VCaP (cell line): Measurements from ENCODE around the gene C6orf62.
"Not testable (repeated sequence)": the region's sequence is repeated elsewhere in the genome, so short reads cannot be mapped to it uniquely, and the experiment has no call there.

Experiments used
- H3K27ac ChIP-seq: fragments of 450-650 bp; 2 replicates; pipeline ENCODE4 v1.5.1; 2017
- TF ChIP-seq, protein P1 (sequence below): fragments of 450-650 bp; conservative IDR thresholded peaks from 2 replicates; pipeline ENCODE4 v1.5.1; 2017; ENCODE audit warnings: mild to moderate bottlenecking, moderate library complexity

C6orf62 gene

GRCh38 chr6:24752503-24752902 lies 33.5 kb upstream of the C6orf62 start:
- TF ChIP-seq, protein P1, sequence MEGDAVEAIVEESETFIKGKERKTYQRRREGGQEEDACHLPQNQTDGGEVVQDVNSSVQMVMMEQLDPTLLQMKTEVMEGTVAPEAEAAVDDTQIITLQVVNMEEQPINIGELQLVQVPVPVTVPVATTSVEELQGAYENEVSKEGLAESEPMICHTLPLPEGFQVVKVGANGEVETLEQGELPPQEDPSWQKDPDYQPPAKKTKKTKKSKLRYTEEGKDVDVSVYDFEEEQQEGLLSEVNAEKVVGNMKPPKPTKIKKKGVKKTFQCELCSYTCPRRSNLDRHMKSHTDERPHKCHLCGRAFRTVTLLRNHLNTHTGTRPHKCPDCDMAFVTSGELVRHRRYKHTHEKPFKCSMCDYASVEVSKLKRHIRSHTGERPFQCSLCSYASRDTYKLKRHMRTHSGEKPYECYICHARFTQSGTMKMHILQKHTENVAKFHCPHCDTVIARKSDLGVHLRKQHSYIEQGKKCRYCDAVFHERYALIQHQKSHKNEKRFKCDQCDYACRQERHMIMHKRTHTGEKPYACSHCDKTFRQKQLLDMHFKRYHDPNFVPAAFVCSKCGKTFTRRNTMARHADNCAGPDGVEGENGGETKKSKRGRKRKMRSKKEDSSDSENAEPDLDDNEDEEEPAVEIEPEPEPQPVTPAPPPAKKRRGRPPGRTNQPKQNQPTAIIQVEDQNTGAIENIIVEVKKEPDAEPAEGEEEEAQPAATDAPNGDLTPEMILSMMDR: no peak
- H3K27ac ChIP-seq: no peak overlapping the region

DNA sequence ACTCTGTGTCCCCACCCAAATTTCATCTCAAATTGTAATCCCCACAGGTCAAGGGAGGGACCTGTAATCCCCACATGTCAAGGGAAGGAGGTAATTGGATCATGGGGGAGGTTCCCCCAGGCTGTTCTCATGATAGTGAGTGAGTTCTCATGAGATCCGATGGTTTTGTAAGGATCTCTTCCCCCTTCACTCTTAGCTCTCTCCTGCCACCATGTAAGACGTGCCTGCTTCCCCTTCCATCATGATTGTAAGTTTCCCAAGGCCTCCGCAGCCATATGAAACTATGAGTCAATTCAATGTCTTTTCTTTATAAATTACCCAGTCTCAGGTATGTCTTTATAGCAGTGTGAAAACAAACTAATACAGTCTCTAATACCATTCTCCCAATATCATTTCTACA lies 31.9 kb upstream of the C6orf62 start:
- H3K27ac ChIP-seq: not testable (repeated sequence)

- TF ChIP-seq, protein P1: no peak
- no peak overlapping the region for H3K27ac ChIP-seq
Measured at GRCh38 chr6:24749297-24749696, 30.3 kb upstream of the C6orf62 start.

GRCh38 chr6:24744911-24745310 lies 26.0 kb upstream of the C6orf62 start:
- no peak overlapping the region for H3K27ac ChIP-seq
- TF ChIP-seq, protein P1: no peak

- no peak overlapping the region for H3K27ac ChIP-seq
Measured at GRCh38 chr6:24743944-24744335, 25.0 kb upstream of the C6orf62 start.

DNA sequence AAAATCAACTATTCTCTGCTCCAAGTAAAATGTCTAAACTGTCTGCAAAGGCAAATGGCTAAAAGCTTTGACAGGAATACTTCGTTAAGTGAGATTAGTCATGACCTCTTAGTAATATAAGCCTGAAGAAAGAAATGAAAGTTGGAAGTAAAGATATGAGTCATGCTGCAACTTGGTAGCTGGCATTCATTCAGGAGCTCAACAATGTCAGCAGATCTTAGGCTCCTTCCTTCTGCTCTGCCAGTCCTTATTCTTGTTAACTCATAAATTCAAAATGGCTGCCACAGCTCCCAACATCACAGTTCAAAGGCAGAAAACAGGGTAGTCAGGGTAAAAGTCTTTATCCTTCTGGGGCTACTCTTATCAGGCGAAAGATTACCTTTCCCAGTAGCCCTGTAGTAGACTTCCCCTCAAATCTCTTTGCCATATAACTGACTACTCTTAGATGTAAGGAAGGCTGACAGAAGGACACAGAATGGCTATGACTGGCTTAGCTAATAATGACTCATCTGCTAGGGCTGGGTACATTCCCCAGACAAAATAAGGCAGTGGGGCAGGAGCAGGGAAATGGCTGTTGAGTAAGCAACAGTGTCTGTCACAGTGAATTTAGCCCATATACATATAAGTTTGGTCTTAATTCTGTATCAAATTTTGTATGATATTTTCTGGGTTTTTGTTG lies 24.4 kb upstream of the C6orf62 start:
- no peak overlapping the region for H3K27ac ChIP-seq
- TF ChIP-seq, protein P1: no peak

More at GRCh38 chr6:24743944-24744335, 25.0 kb upstream of the C6orf62 start:
- TF ChIP-seq, protein P1: no peak

DNA sequence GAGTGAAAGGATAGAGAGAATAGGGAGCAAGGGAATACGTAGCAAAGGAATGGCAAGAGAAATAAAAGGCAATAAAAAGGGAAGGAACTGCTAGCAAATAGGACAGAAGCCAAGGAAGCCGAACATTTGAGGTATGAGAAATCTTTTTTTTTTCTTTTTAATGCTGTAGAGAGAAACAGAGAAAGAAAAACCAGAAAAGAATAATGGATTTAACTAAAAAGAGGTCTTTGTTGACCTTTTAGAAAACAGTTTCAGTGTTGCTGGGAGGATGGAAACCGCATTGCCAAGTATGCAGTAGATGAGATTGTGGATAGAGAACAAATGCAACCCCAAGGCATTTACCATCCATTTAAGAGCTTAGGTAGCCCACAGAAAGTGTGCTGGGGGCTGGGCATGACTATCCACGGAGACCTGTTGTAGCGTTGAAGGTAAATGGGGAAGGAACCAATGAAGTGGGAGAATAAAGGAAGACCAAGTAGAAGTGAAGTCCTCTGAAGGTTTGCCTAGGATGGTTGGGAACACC lies 23.3 kb upstream of the C6orf62 start:
- TF ChIP-seq, protein P1: no peak
- H3K27ac ChIP-seq: no peak overlapping the region

- TF ChIP-seq, protein P1: no peak
- H3K27ac ChIP-seq: no peak overlapping the region
Measured at GRCh38 chr6:24740861-24741260, 21.9 kb upstream of the C6orf62 start.
